ENCODE data around the gene RBMXL3.
"Not testable (repeated sequence)": the region's sequence is repeated elsewhere in the genome, so short reads cannot be mapped to it uniquely, and the experiment has no call there.

Gene RBMXL3

DNA sequence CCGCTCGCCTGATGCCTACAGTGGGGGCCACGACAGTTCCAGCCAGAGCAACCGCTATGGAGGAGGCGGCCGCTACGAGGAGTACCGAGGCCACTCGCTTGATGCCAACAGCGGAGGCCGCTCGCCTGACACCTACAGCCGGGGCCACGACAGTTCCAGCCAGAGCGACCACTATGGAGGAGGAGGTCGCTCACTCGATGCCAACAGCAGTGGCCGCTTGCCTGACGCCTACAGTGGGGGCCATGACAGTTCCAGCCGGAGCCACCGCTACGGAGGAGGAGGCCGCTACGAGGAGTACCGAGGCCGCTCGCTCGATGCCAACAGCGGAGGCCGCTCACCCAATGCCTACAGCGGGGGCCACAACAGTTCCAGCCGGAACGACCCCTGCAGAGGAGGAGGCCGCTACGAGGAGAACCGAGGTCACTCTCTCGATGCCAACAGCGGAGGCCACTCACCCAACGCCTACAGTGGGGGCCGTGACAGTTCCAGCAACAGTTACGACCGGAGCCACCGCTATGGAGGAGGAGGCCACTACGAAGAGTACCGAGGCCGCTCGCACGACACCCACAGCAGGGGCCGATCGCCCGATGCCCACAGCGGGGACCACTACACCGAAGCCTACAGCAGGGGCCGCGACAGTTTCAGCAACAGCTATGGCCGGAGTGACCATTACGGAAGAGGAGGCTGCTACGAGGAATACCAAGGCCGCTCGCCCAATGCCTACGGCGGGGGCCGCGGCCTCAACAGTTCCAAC is 2.5 kb downstream of the RBMXL3 start:
- H3K4me3 ChIP-seq (ENCODE audit: low read length) = no peak overlapping the region
- no peaks in the 10 kb centered on the region for H3K9me3 ChIP-seq (ENCODE audit: control insufficient read depth, low read length)
- no peak for DNase-seq (ENCODE audit: low read depth)
- H3K27me3 ChIP-seq (replicated peaks; ENCODE audit: control insufficient read depth, insufficient read depth, low read length) = peaks cover 15% of the 10 kb centered on the region
- no peaks in the 10 kb centered on the region for H3K36me3 ChIP-seq (ENCODE audit: control insufficient read depth, insufficient read depth, low read length, severe bottlenecking)
- no peaks in the 10 kb centered on the region for H3K4me1 ChIP-seq (ENCODE audit: control insufficient read depth, insufficient read depth, low read length)
- H3K9ac ChIP-seq (ENCODE audit: low read length) = no peak overlapping the region

GRCh38 chrX:115192244-115192700 is 3.1 kb downstream of the RBMXL3 start:
- DNase-seq (ENCODE audit: low read depth) = no peak
- H3K9ac ChIP-seq (ENCODE audit: low read length) = no peak overlapping the region
- no peaks in the 10 kb centered on the region for H3K4me1 ChIP-seq (ENCODE audit: control insufficient read depth, insufficient read depth, low read length)
- H3K4me3 ChIP-seq (ENCODE audit: low read length) = no peak overlapping the region
- no peaks in the 10 kb centered on the region for H3K36me3 ChIP-seq (ENCODE audit: control insufficient read depth, insufficient read depth, low read length, severe bottlenecking)
- peaks cover 15% of the 10 kb centered on the region for H3K27me3 ChIP-seq (replicated peaks; ENCODE audit: control insufficient read depth, insufficient read depth, low read length)
- H3K9me3 ChIP-seq (ENCODE audit: control insufficient read depth, low read length) = no peaks in the 10 kb centered on the region

- H3K4me1 ChIP-seq (ENCODE audit: control insufficient read depth, insufficient read depth, low read length) = no peaks in the 10 kb centered on the region
Measured at GRCh38 chrX:115204040-115204439, 14.8 kb downstream of the RBMXL3 start.

GRCh38 chrX:115209547-115209946 is 20.3 kb downstream of the RBMXL3 start:
- not testable (repeated sequence) for H3K27me3 ChIP-seq (replicated peaks; ENCODE audit: control insufficient read depth, insufficient read depth, low read length); H3K4me3 ChIP-seq (ENCODE audit: low read length); H3K36me3 ChIP-seq (ENCODE audit: control insufficient read depth, insufficient read depth, low read length, severe bottlenecking); H3K9ac ChIP-seq (ENCODE audit: low read length); DNase-seq (ENCODE audit: low read depth); H3K9me3 ChIP-seq (ENCODE audit: control insufficient read depth, low read length); H3K4me1 ChIP-seq (ENCODE audit: control insufficient read depth, insufficient read depth, low read length)

More at GRCh38 chrX:115204040-115204439, 14.8 kb downstream of the RBMXL3 start:
- Histone ChIP-seq H3K9me3 (ENCODE audit: control insufficient read depth, low read length) (peaks cover 30% of the 10 kb centered on the region), H3K9ac (ENCODE audit: low read length) (no peak overlapping the region), H3K36me3 (ENCODE audit: control insufficient read depth, insufficient read depth, low read length, severe bottlenecking) (no peaks in the 10 kb centered on the region), H3K4me3 (ENCODE audit: low read length) (no peak overlapping the region), H3K27me3 (replicated peaks; ENCODE audit: control insufficient read depth, insufficient read depth, low read length) (peaks cover 3% of the 10 kb centered on the region)
- no peak for DNase-seq (ENCODE audit: low read depth)

GRCh38 chrX:115214151-115214550 is 24.9 kb downstream of the RBMXL3 start:
- no peaks in the 10 kb centered on the region for H3K4me1 ChIP-seq (ENCODE audit: control insufficient read depth, insufficient read depth, low read length)
- no peak overlapping the region for H3K9ac ChIP-seq (ENCODE audit: low read length)
- H3K36me3 ChIP-seq (ENCODE audit: control insufficient read depth, insufficient read depth, low read length, severe bottlenecking) = no peaks in the 10 kb centered on the region
- H3K4me3 ChIP-seq (ENCODE audit: low read length) = no peak overlapping the region
- H3K27me3 ChIP-seq (replicated peaks; ENCODE audit: control insufficient read depth, insufficient read depth, low read length) = peaks cover 4% of the 10 kb centered on the region
- DNase-seq (ENCODE audit: low read depth) = no peak
- H3K9me3 ChIP-seq (ENCODE audit: control insufficient read depth, low read length) = no peaks in the 10 kb centered on the region

DNA sequence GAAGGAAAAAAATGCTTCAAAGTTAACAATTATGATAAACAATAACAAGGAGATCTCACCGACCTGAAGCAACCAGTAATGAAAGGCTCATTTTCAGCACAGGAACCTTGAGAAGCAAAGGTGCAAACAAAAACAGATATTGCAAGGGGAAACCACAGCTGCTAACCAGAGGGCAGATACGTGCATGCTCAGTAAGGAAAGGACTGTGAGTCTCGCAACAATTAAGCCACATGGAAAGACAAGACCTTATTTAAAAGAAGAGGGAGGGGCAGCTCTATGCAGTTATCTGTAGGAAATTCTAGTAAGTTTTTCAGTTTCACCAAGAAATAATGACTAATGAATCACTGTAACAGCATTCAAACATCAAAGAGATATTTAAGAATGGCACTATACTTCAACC is 25.4 kb downstream of the RBMXL3 start:
- H3K4me3 ChIP-seq (ENCODE audit: low read length) = no peak overlapping the region
- DNase-seq (ENCODE audit: low read depth) = no peak
- no peaks in the 10 kb centered on the region for H3K36me3 ChIP-seq (ENCODE audit: control insufficient read depth, insufficient read depth, low read length, severe bottlenecking)
- no peaks in the 10 kb centered on the region for H3K9me3 ChIP-seq (ENCODE audit: control insufficient read depth, low read length)
- H3K4me1 ChIP-seq (ENCODE audit: control insufficient read depth, insufficient read depth, low read length) = no peaks in the 10 kb centered on the region
- peaks cover 8% of the 10 kb centered on the region for H3K27me3 ChIP-seq (replicated peaks; ENCODE audit: control insufficient read depth, insufficient read depth, low read length)
- H3K9ac ChIP-seq (ENCODE audit: low read length) = no peak overlapping the region

DNA sequence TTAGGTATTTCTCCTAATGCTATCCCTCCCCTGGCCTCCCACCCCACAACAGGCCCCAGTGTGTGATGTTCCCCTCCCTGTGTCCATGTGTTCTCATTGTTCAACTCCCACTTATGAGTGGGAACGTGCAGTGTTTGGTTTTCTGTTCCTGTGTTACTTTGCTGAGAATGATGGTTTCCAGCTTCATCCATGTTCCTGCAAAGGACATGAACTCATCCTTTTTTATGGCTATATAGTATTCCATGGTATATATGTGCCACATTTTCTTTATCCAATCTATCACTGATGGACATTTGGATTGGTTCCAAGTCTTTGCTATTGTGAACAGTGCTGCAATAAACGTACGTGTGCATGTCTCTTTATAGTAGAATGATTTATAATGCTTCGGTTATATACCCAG is 28.1 kb downstream of the RBMXL3 start:
- H3K4me3 ChIP-seq (ENCODE audit: low read length); H3K36me3 ChIP-seq (ENCODE audit: control insufficient read depth, insufficient read depth, low read length, severe bottlenecking); H3K9ac ChIP-seq (ENCODE audit: low read length); H3K4me1 ChIP-seq (ENCODE audit: control insufficient read depth, insufficient read depth, low read length); DNase-seq (ENCODE audit: low read depth); H3K9me3 ChIP-seq (ENCODE audit: control insufficient read depth, low read length): not testable (repeated sequence)
- peaks cover 14% of the 10 kb centered on the region for H3K27me3 ChIP-seq (replicated peaks; ENCODE audit: control insufficient read depth, insufficient read depth, low read length)

DNA sequence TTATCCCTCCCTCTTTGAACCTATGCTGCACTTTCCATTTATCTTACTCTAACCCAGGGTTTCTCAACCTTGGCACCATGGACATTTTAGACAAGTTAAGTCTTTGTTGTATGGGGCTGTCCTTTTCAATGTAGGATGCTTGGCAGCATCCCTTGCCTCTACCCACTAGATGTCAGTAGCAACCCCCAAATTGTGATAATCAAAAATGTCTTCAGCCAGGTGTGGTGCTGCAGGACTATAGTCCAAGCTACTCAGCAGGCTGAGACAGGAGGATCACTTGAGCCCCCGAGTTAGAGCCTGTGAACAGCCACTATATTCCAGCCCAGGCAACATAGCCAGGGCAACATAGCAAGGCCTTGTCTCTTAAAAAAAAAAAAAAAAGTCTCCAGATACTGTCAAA is 37.7 kb downstream of the RBMXL3 start:
- peak; percentile 38 for DNase-seq (ENCODE audit: low read depth)
- Histone ChIP-seq H3K27me3 (replicated peaks; ENCODE audit: control insufficient read depth, insufficient read depth, low read length) (peaks cover 19% of the 10 kb centered on the region), H3K4me3 (ENCODE audit: low read length) (no peak overlapping the region), H3K4me1 (ENCODE audit: control insufficient read depth, insufficient read depth, low read length) (peaks cover 7% of the 10 kb centered on the region), H3K9ac (ENCODE audit: low read length) (no peak overlapping the region), H3K9me3 (ENCODE audit: control insufficient read depth, low read length) (no peaks in the 10 kb centered on the region), H3K36me3 (ENCODE audit: control insufficient read depth, insufficient read depth, low read length, severe bottlenecking) (no peaks in the 10 kb centered on the region)

DNA sequence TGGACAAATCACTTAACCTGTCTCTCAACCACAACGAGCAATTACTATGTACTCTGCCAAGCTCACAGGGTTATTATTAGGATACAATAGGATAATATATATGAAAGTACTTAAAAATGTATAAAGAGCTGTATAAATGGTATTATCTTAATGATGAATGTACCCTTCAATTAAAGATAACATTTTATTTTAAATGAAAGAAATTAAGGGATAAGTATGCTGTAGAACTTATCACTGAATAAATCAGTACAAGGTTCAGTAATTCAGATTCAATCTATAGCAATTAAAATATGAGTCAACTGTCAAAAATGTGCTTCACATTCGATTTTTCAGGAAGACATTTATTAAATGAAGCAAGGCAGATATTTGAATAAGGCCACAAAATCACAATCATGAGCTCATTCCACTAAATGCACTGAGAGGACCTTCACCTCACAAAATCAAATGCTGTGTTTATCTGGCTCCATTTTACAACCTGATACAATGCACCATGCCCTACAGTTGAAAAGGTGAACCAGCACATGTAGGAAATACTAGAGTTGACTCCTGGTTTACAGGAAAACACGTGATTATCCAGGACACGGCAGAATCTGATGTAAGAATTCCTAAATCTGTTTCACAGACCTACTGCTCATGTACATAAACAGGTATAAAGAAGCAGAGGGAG is 40.3 kb downstream of the RBMXL3 start:
- H3K4me3 ChIP-seq (ENCODE audit: low read length) = no peak overlapping the region
- no peak overlapping the region for H3K9ac ChIP-seq (ENCODE audit: low read length)
- H3K27me3 ChIP-seq (replicated peaks; ENCODE audit: control insufficient read depth, insufficient read depth, low read length) = peaks cover 25% of the 10 kb centered on the region
- H3K4me1 ChIP-seq (ENCODE audit: control insufficient read depth, insufficient read depth, low read length) = peaks cover 8% of the 10 kb centered on the region
- H3K9me3 ChIP-seq (ENCODE audit: control insufficient read depth, low read length) = no peaks in the 10 kb centered on the region
- no peaks in the 10 kb centered on the region for H3K36me3 ChIP-seq (ENCODE audit: control insufficient read depth, insufficient read depth, low read length, severe bottlenecking)
- DNase-seq (ENCODE audit: low read depth) = no peak

DNA sequence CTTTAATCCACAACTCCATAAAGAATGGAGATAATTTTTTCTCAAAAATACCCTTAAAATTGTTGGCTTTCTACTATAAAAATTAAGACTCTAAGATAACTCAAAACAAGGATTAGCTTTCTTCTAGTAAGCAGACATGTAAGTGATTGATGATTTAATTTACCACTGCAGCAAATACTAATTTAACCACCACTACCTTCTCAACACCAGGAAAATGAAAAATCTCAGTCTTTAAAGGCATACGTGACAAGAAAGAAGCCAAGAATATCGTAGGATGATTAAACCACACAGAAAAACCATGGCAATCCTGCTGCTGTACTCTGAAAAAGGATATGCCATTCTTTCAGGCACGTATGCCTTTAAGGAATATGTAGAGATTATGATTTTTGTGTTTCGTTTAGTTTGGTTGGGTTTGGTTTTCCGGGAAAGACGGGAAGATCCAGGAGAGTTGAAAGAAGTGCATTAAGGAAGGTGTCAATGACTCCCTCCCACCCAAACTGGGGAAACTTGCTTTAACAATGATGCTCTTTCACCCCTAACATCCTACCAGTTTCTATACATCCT is 43.8 kb downstream of the RBMXL3 start:
- H3K36me3 ChIP-seq (ENCODE audit: control insufficient read depth, insufficient read depth, low read length, severe bottlenecking) = no peaks in the 10 kb centered on the region
- no peaks in the 10 kb centered on the region for H3K9me3 ChIP-seq (ENCODE audit: control insufficient read depth, low read length)
- H3K9ac ChIP-seq (ENCODE audit: low read length) = peak overlapping the region; percentile 62
- DNase-seq (ENCODE audit: low read depth) = peak; percentile 20
- H3K4me3 ChIP-seq (ENCODE audit: low read length) = peak overlapping the region; percentile 80
- H3K27me3 ChIP-seq (replicated peaks; ENCODE audit: control insufficient read depth, insufficient read depth, low read length) = peaks cover 30% of the 10 kb centered on the region
- peaks cover 8% of the 10 kb centered on the region for H3K4me1 ChIP-seq (ENCODE audit: control insufficient read depth, insufficient read depth, low read length)
